ENCODE measurements around the gene WWC2.

WWC2 gene

DNA sequence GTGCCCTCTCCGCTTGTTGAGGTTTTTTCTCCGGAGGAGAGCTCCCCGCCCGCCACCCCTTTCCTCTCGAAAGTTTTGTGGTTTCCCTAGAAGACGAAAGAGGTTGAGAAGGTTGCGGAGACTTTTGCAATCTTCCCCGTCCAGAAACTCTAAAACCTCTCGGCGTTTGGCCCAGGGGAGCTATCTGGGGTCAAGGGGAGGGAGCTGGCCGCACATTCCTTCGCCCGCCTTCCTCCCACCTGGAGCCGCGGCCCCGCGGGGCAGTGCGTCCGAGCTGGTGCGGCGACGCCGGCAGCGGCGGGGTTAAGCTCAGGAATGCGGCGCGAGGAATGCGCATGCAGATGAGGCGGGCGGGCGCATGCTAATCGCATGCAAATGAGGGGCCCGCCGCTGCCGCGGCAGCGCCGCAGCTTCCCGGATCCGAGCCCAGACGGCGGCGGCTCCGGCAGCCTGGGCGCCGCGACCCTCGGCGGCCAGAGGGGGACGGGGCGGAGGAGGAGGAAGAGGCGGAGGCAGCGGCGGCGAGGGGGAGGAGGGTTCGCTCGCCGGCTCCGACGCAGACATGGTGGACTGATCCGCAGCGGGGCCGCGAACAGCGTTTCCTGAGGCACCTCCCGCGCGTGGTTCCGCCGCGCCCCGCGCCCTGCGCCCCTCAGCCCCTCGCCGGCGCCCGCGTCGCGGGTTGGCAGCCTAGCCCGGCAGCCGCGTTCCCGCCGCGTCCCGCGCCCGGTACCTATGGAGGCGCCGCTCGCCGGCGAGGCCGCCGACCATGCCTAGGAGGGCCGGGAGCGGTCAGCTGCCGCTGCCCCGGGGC, at the start of gene WWC2:
WWC2 (plus strand) TSS at position 535 of the 814 bp plus-strand sequence; CDS start at position 770, 235 bp downstream.
- peak; percentile 19 for DNase-seq

- no peak for DNase-seq
These were observed 45.4 kb upstream of the WWC2 start for GRCh38 chr4:183053681-183054080.

DNA sequence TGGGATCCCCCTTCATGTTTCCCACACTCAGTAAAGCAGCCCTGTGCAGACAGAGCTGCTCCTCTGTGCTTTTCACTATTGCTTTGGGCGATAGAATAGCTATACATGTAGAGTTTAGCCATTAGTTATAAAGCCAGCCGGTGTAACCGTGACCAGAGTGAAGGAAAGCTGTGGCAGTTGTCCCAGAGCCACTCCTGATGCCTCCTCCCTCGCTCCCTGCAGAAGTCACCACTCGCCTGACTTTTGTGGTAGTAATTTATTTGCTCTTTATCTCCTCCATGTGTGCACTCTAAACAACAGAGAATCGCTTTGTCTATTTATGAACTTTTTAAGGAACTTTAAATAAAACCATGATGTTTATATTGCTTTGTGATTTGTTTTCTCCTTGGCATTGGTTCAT, 41.8 kb upstream of the WWC2 start:
- DNase-seq = no peak

GRCh38 chr4:183059797-183060196, 39.3 kb upstream of the WWC2 start:
- no peak for DNase-seq

GRCh38 chr4:183068502-183068901, 30.6 kb upstream of the WWC2 start:
- DNase-seq = no peak

- no peak for DNase-seq
These were observed 27.8 kb upstream of the WWC2 start for GRCh38 chr4:183071222-183071621.

GRCh38 chr4:183072176-183072575, 26.9 kb upstream of the WWC2 start:
- no peak for DNase-seq

DNA sequence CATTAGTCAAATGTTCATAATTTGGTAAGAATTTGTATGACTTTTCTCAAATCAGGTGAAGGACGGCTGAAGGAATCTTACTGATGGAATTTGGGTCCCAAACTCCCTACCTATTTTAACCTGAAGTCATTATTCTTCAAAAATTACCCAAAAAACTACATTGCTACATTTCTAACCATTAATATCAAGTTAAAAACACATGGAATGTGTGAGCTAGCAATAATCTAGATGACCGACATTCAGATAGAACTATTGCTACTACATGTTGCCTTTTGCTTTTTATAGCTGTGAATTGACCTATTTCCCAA, 25.3 kb upstream of the WWC2 start:
- DNase-seq = no peak

- no peak for DNase-seq
These were observed 24.6 kb upstream of the WWC2 start for GRCh38 chr4:183074288-183074990.

GRCh38 chr4:183078634-183079033, 20.4 kb upstream of the WWC2 start:
- no peak for DNase-seq

- no peak for DNase-seq
These were observed 18.5 kb upstream of the WWC2 start for GRCh38 chr4:183080372-183081115.

DNA sequence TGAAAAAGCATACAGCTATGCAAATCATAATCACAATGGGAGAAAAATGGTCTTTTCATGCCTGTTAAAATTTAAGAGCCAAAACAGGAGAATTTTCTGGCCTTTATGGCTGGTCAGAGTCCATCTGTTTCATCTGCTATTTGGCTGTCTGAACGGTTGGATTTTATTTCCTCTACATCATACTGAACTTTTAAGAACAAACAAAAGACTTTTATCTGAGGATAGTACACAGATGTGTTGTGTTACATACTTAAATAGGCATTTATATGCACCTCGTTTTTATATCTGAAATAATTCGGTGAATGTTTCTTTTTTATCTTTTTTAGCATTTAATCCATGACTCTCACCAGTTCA, 18.0 kb upstream of the WWC2 start:
- DNase-seq = no peak

- DNase-seq = no peak
These were observed 17.0 kb upstream of the WWC2 start for GRCh38 chr4:183082053-183082452.

GRCh38 chr4:183094393-183095198, 4.5 kb upstream of the WWC2 start:
- no peak for DNase-seq

GRCh38 chr4:183095199-183095512, 3.9 kb upstream of the WWC2 start:
- no peak for DNase-seq

DNA sequence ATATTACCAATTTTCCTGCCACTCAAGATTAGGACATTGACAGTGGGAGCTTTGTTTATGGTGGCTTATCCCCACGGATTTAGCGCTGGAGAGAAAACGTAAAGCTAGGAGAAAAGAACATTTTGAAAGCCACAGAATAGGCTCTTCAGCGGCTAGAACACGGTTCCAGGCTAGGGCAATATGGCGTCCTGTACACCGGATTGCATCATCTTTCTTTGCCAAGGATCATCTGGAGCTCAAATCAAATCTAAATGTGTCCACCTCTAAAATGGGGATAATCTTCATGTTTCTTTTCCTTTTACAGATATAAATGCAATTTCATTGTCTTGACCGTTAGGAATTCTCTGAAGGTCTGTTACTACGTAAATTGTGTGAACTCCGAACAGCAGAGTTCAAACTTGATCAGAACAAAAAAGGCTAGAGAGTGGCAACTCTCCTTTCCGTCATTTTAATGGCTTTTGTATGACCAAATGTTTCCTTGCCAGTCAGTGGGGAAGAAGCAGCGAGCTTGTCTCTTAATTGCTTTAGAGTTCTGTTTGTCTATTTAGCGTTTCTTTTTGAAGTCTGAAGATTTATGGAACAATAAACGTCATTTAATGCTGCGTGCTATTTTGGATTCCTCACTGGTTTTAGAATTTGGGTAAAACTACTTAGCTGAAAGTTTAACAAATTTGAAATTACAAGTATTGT, 2.6 kb upstream of the WWC2 start:
- DNase-seq = no peak

GRCh38 chr4:183097231-183098018, 1.6 kb upstream of the WWC2 start:
- no peak for DNase-seq

- no peak for DNase-seq
These were observed 886 bp upstream of the WWC2 start for GRCh38 chr4:183098019-183098722.

- no peak for DNase-seq
These were observed 660 bp downstream of the WWC2 start for GRCh38 chr4:183099537-183100297.

GRCh38 chr4:183100298-183100599, 1.2 kb downstream of the WWC2 start:
- no peak for DNase-seq

GRCh38 chr4:183100827-183101226, 1.8 kb downstream of the WWC2 start:
- DNase-seq = no peak
